Spinal cord (tissue), 10 donors: Measurements from ENCODE around the gene ATOH8. TPM values are rescaled to one million over a fixed set of nuclear protein-coding genes. Genes with fewer than 3 reads are reported as not detected.

Experiments
- DNase-seq, 6 donors: peaks; one replicate each; pipeline versions ENCODE4 v3.0.0 to v3.0.0-alpha.2; 2013 to 2015; ENCODE audit warnings: low spot score in 6 of 6, low read depth in 4 of 6
- H3K27ac ChIP-seq: one replicate; pipeline ENCODE4 v1.5.1; 2013; ENCODE audit warnings: low read depth, low read length, control low read depth
- H3K27me3 ChIP-seq: one replicate; pipeline ENCODE4 v1.6.1; 2013; ENCODE audit warnings: low read length; ENCODE audit not compliant: control insufficient read depth, insufficient read depth
- H3K36me3 ChIP-seq: one replicate; pipeline ENCODE4 v1.6.1; 2013; ENCODE audit warnings: low read length; ENCODE audit not compliant: control insufficient read depth, insufficient read depth
- H3K4me1 ChIP-seq: one replicate; pipeline ENCODE4 v1.6.1; 2013; ENCODE audit warnings: low read length; ENCODE audit not compliant: control insufficient read depth, insufficient read depth
- H3K4me3 ChIP-seq: one replicate; pipeline ENCODE4 v1.5.1; 2013; ENCODE audit warnings: low read depth, low read length, control low read depth
- H3K9me3 ChIP-seq: one replicate; pipeline ENCODE4 v1.6.1; 2013; ENCODE audit warnings: low read length; ENCODE audit not compliant: control insufficient read depth, insufficient read depth
- WGBS: methylation state at CpG from one replicate; pipeline ENCODE4 v1.1.5; 2013; ENCODE audit warnings: missing lambda C conversion rate; ENCODE audit not compliant: insufficient coverage; 5-methylcytosine and 5-hydroxymethylcytosine counted together
- polyA plus RNA-seq, 2 donors: library from polyadenylated mRNA; unstranded; fragments of 120-200 nt; gene quantifications; one replicate each; pipeline ENCODE4 v1.2.1, GENCODE V29; 2013; ENCODE audit not compliant: insufficient read length in 2 of 2
- total RNA-seq, 2 donors: library from RNA; depleted of rRNA in 1 of 2; stranded (reverse); fragments of 120-200 nt in 1 of 2; fragments of >200 nt in 1 of 2; gene quantifications; one replicate each; pipeline versions ENCODE4 v1.2.3 to v1.2.4, GENCODE V29; 2013 to 2014
- donor health status: healthy.

The ATOH8 gene
- total and polyA plus RNA-seq, 4 donors, result 5.8 to 25.8 (median 15.2) TPM

GRCh38 chr2:85813211-85813981, 59.6 kb downstream of the ATOH8 start:
- Histone ChIP-seq H3K27me3 (no peaks in the 10 kb centered on the region), H3K4me1 (peaks cover 35% of the 10 kb centered on the region), H3K36me3 (no peaks in the 10 kb centered on the region), H3K27ac (no peak overlapping the region), H3K9me3 (no peaks in the 10 kb centered on the region), H3K4me3 (no peak overlapping the region)
- DNase-seq, result no peak
- 77% methylated on average over 3 of the region's 7 CpGs for WGBS

DNA sequence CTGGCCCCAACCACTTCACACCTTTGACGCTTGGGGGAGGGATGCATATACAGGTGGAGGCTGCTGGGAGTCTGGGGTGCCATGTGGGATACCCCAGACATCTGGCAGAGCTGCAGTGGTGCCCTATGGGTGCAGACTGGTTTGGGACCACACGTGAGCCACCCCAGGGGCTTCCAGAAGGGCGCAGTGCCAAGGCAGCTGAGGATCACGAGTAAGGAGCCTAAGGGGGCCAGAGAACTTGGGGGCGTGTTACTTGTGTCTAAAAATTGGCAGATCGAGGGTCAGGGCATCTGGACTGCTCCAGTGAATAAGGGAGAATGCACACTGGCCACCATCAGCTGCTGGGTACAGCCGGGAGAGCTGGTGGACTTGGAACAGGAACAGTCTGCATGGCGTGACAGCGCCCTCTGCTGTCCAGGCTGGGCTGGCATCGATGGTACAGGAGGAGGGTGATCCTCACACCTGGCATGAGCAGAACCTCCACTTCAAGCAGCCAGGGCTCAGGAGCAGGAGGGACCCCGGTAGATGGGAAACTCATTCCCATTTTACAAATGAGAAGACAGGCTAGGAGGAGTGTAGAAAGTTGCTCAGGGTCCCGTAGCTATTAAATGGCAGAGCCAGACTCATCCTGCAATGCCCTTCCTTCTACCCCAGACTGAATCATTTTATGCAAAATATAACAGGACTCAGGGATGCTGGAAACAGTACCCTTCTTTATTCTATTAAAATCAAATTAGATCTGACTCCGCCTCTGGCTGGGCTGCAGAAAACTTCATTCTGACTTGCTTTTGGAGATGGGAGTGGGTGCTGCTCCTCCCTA, 60.4 kb downstream of the ATOH8 start:
- no peaks in the 10 kb centered on the region for H3K9me3 ChIP-seq
- H3K27me3 ChIP-seq, result no peaks in the 10 kb centered on the region
- DNase-seq, result peak in 5 of 6 donors; percentile 78 to 96 (median 85)
- H3K4me1 ChIP-seq, result peaks cover 35% of the 10 kb centered on the region
- 26% methylated on average over 10 of the region's 13 CpGs for WGBS
- H3K27ac ChIP-seq, result no peak overlapping the region
- H3K36me3 ChIP-seq, result no peaks in the 10 kb centered on the region
- H3K4me3 ChIP-seq, result no peak overlapping the region

DNA sequence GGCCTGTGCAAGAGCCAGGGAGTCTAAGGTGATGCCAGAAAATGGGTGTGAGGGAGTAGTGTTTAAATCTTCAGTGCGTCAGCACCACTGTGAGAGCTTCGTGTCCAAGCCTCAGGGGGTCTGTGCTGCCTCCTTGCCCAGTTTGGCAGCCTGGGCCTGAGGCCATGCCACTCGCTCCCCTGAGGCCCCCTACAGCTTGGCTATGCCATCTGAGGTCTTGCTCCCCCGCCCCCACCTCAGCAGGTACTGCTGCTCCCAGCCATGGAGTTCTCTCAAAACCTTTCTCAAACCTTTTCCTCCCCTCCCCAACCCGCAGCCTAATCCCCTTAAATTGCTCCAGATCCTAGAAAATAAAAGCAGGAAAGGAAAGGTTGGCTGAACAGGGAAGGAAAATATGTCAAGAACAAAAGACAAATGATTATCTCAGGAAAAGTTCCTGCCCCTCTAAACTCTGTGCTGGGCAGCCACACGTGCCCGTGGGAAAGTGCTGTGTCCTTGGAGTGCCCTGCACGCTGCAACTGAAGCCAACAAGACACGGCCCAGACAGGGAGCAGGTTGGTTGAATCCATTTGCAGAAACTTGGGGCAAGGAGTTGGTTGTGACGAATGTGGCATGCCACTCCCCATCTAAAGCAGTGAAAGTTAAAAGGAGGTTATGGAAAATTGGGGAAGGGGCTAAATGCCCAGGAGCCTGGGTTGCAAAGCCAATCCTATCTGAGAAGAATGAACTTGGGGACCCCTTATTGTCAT, 61.2 kb downstream of the ATOH8 start:
- 59% methylated on average over 7 of the region's 10 CpGs for WGBS
- no peaks in the 10 kb centered on the region for H3K36me3 ChIP-seq
- H3K4me1 ChIP-seq, result peaks cover 35% of the 10 kb centered on the region
- no peak for DNase-seq
- H3K4me3 ChIP-seq, result no peak overlapping the region
- H3K27me3 ChIP-seq, result no peaks in the 10 kb centered on the region
- no peaks in the 10 kb centered on the region for H3K9me3 ChIP-seq
- H3K27ac ChIP-seq, result no peak overlapping the region

DNA sequence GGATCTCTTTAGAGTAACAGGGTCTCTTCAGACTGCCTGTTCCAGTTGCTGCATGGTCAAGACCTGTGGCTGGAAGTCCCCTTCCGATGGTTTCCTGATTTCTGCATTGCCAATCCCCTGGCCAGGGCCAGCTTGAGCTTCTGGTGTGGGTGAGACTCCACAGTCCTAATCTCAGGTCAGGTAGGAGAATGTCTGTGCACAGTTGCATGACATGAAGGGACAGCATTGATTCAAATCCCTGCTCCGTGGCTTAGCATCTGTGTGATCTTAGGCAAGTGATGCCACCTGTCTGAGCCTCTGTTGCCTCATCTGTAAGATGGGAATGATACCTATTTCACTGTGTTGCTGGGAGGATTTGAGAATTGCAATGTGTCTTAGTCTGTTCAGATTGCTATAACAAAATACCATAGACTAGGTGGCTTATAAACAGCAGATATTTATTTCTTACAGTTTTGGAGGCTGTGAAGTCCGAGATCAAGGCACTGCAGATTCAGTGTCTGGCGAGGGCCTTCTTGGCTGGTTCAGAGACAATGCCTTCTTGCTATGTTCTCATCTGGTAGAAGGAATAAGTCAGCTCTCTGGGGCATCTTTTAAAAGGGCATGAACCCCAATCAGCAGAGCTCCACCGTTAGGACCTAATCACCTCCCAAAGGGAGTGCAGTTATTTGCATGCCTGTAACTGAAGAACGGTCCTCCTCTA, 66.2 kb downstream of the ATOH8 start:
- no peaks in the 10 kb centered on the region for H3K27me3 ChIP-seq
- H3K9me3 ChIP-seq, result no peaks in the 10 kb centered on the region
- H3K27ac ChIP-seq, result no peak overlapping the region
- DNase-seq, result no peak
- peaks cover 2% of the 10 kb centered on the region for H3K4me1 ChIP-seq
- no peak overlapping the region for H3K4me3 ChIP-seq
- no peaks in the 10 kb centered on the region for H3K36me3 ChIP-seq
- WGBS, result 89% methylated on average over 4 of the region's 6 CpGs

GRCh38 chr2:85822766-85823165, 69.0 kb downstream of the ATOH8 start:
- Histone ChIP-seq H3K27me3 (no peaks in the 10 kb centered on the region), H3K36me3 (no peaks in the 10 kb centered on the region), H3K4me3 (no peak overlapping the region), H3K9me3 (no peaks in the 10 kb centered on the region), H3K4me1 (peaks cover 8% of the 10 kb centered on the region), H3K27ac (no peak overlapping the region)
- DNase-seq, result no peak
- WGBS, result 94% methylated on average over 3 of the region's 5 CpGs

- no peak for DNase-seq
- Histone ChIP-seq H3K27ac (no peak overlapping the region), H3K4me1 (peaks cover 9% of the 10 kb centered on the region), H3K4me3 (no peak overlapping the region), H3K36me3 (no peaks in the 10 kb centered on the region), H3K27me3 (no peaks in the 10 kb centered on the region), H3K9me3 (no peaks in the 10 kb centered on the region)
- WGBS, result 77% methylated on average over 2 of the region's 2 CpGs
Observed at GRCh38 chr2:85823951-85824350, 70.2 kb downstream of the ATOH8 start.

- Histone ChIP-seq H3K27me3 (no peaks in the 10 kb centered on the region), H3K27ac (no peak overlapping the region), H3K4me3 (no peak overlapping the region), H3K36me3 (no peaks in the 10 kb centered on the region), H3K4me1 (peaks cover 9% of the 10 kb centered on the region), H3K9me3 (no peaks in the 10 kb centered on the region)
- DNase-seq, result peak in 5 of 6 donors; percentile 44 to 89 (median 50)
- 30% methylated on average over 20 of the region's 20 CpGs for WGBS
Observed at GRCh38 chr2:85826990-85827878, 73.4 kb downstream of the ATOH8 start.

DNA sequence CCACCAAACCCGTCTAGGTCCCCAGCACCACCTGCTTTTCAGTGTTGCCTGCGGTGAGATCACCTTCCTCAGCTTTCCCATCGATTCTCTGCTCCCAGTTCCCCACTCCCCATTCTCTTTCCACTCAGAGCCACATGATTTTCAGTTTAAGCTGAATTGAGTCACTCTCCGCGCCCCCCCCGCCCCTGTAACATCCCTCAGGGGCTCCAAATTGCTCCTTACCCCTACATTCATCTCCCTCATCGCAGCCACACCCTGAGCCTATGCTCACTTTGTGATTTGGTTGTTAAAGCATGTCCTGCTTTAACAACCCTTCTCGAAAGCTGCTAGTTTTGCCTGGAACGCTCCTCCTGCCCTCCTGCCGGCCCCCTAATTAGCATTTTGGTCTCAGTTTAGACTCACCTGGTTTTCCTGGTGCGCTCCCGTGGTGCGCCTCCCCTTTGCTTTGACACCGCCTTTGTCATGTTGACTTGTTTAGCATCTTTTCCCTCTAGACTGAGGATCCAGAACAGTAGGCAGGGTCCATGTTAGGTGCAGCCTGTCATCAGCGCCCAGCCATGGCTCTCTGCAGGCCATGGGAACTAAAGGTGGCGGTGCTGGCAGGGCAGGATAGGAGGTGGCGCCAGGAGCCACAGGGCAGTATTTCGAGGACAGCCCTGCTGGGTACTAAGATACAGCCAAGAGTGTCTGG, 74.2 kb downstream of the ATOH8 start:
- WGBS, result 78% methylated on average over 17 of the region's 18 CpGs
- Histone ChIP-seq H3K4me3 (no peak overlapping the region), H3K4me1 (peaks cover 9% of the 10 kb centered on the region), H3K9me3 (no peaks in the 10 kb centered on the region), H3K36me3 (no peaks in the 10 kb centered on the region), H3K27ac (no peak overlapping the region), H3K27me3 (no peaks in the 10 kb centered on the region)
- no peak for DNase-seq
